ENCODE results near the gene DTD1.

DTD1 gene

DNA sequence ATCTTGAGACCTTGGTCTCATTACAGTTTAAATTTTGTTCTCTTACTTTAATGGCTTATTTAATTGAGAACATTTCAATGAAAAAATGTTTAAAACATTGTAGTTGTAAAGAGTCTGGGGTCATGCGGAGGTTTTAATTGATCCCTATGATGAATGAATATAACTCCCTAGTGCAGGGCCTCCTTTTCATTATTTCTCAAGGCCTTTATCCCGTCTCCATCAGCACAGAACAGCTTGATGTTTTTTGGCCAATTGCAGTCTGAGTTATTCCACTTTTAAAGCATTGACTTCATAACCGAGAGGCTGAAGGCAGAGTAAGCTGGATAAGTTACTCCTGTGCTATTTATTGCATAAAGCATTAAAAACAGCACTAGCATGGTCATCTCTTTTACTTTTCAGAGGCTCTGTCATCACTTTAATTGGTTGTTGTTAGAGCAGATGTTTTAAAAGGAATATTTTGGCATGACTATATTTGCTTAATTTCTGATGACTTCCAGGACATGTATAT, 83.4 kb downstream of the DTD1 start:
- no peak overlapping the region for H3K4me3 ChIP-seq (ENCODE audit: low read depth, low read length)
- no peak for TF ChIP-seq CTCF (IDR thresholded peaks at IDR 0.05; ENCODE audit: borderline replicate concordance, insufficient read depth, low read depth, low read length)

DNA sequence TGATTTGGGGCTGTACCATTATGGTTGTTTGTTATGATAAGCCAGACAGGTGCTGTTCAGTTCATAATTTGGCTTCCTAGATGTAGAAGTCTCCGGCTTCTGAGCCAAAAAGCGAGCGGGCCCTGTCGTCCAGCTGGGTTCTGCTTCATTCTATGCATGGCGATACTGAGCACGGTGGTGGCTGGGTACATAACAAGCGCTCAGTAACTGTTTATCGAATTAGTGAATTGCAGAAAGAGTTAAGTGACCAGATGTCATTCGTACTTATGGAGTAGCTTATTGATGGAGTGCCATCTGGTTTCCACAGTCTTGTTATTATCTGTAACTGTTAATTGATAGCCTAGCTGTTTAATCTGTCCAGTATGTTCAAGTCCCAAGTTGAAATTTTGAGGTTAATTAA, 85.0 kb downstream of the DTD1 start:
- TF ChIP-seq CTCF (IDR thresholded peaks at IDR 0.05; ENCODE audit: borderline replicate concordance, insufficient read depth, low read depth, low read length), result no peak
- no peak overlapping the region for H3K4me3 ChIP-seq (ENCODE audit: low read depth, low read length)

GRCh38 chr20:18676396-18676795, 88.5 kb downstream of the DTD1 start:
- TF ChIP-seq CTCF (IDR thresholded peaks at IDR 0.05; ENCODE audit: borderline replicate concordance, insufficient read depth, low read depth, low read length), result no peak
- no peak overlapping the region for H3K4me3 ChIP-seq (ENCODE audit: low read depth, low read length)

GRCh38 chr20:18677126-18677525, 89.3 kb downstream of the DTD1 start:
- TF ChIP-seq CTCF (IDR thresholded peaks at IDR 0.05; ENCODE audit: borderline replicate concordance, insufficient read depth, low read depth, low read length), result no peak
- H3K4me3 ChIP-seq (ENCODE audit: low read depth, low read length), result no peak overlapping the region

DNA sequence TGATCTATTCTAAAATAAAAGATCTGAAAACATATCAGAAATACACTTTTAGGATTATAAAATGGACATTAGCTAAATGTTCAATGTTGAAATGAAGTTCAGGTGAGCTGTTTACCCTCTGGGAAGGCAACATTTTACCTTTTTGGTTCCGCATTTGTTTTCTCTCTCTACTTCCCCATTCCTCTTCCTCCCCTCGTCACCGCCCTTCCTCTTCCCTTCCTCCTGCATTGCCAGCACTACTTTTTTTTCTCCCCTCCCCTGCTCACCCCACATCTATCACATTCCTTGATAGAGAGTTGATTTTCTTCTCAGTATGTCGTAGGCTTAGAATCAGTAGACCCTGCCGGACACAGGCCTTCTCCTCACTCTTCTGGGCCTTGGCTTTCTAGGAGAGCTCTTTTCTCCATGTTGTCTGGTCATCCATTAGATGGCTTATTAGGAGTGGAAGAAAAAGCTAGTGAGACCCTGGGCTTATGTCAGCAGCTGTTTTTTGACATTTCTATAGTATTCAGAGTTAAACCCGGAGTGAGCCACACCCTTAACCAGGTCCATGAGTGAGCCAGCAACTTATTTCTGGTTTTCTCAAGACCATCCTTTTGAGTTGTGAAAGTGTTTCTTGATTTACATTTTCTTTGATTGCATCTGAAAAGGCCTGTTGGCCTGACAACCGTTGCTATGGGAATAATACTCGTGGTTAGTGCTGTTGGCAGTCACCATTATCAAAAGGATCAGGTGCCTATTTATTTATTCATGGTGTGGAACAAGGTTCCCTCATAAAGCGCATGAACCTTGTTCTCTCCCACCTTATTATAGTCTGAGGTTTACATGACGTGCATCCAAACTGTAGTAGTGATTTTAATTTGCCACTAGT, 90.9 kb downstream of the DTD1 start:
- no peak overlapping the region for H3K4me3 ChIP-seq (ENCODE audit: low read depth, low read length)
- no peak for TF ChIP-seq CTCF (IDR thresholded peaks at IDR 0.05; ENCODE audit: borderline replicate concordance, insufficient read depth, low read depth, low read length)

DNA sequence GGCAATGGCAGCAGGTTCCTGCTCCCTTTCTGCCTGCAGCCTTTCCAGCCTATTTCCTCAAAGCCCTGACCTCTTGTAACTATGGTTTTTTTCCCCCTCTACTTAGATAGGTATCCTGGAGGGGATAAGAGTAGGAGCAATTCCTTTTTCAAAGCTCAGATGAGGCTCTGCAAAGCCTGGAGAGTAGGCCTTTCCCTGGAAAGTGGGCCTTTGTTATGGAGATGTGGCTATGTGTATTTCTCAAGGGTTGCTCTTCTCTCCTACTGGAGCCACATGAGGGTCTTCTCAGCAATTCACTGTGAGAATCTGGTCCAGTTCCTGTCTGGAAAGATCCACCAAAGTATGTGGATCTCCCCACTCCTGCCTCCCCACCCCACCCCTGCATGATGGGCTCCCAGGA, 96.0 kb downstream of the DTD1 start:
- TF ChIP-seq CTCF (IDR thresholded peaks at IDR 0.05; ENCODE audit: borderline replicate concordance, insufficient read depth, low read depth, low read length), result no peak
- no peak overlapping the region for H3K4me3 ChIP-seq (ENCODE audit: low read depth, low read length)

DNA sequence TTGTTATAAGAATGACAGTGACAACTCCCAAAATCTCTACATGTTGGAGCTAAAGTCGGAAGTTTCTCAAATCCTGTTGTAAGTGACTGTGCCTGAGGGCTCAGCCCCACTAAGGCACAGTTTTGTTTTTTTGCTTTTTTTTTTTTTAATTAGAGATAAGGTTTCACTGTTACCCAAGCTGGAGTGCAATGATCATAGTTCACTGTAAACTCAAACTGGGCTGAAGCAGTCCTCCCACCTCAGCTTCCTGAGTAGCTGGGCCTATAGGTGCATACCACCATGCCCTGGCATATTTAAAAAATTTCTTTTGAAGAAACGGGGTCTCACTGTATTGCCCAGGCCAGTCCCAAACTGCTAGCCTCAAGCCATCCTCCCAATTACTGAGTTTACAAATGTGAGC, 96.9 kb downstream of the DTD1 start:
- no peak for TF ChIP-seq CTCF (IDR thresholded peaks at IDR 0.05; ENCODE audit: borderline replicate concordance, insufficient read depth, low read depth, low read length)
- H3K4me3 ChIP-seq (ENCODE audit: low read depth, low read length), result no peak overlapping the region

Data from GM12875 (cell line).